ENCODE measurements around the gene RAPGEF3. TPM values are rescaled to one million over a fixed set of nuclear protein-coding genes. Genes with fewer than 3 reads are reported as not detected.

The RAPGEF3 gene
- total and polyA plus RNA-seq, 2 of the 13 experiments (the other 11 are each of a cell fraction or from before 2014, with no cell fraction given), result 0.07 TPM

GRCh38 chr12:47686645-47687240, 71.9 kb downstream of the RAPGEF3 start (continued):
- TF ChIP-seq ATF2 (CRISPR knock-in tag; IDR thresholded peaks at IDR 0.05) (no peak), SMARCC2 (IDR thresholded peaks at IDR 0.05) (no peak), PHF8 (CRISPR knock-in tag; IDR thresholded peaks at IDR 0.05) (no peak), STAG1 (CRISPR knock-in tag; IDR thresholded peaks at IDR 0.05) (peak; percentile 72), ARID3A (IDR thresholded peaks at IDR 0.05; ENCODE audit: low read depth, low read length) (no peak), SMC3 (IDR thresholded peaks at IDR 0.05; ENCODE audit: low read length) (peak; percentile 75; the same call in 1 of the 2 replicates), ZNF101 (CRISPR knock-in tag; IDR thresholded peaks at IDR 0.05; ENCODE audit: borderline replicate concordance, low read depth) (no peak), KAT8 (CRISPR knock-in tag; IDR thresholded peaks at IDR 0.05) (no peak), ZNF572 (CRISPR knock-in tag; IDR thresholded peaks at IDR 0.05) (no peak)

Other genes starting within 250 kb of the RAPGEF3 start
- gene RPAP3, start 52.9 kb downstream of the RAPGEF3 start, total RNA-seq (2016; rRNA removed; fragmentation: Illumina TruSeq; extraction: Trizol), result 32.8 and 54.2 TPM in 2 replicates
- 6.0 and 8.8 TPM in 2 replicates for gene RPAP3, start 52.9 kb downstream of the RAPGEF3 start, polyA plus RNA-seq (2011; rRNA removed)
- gene ENDOU, start 33.4 kb downstream of the RAPGEF3 start, total RNA-seq (2016; rRNA removed; fragmentation: Illumina TruSeq; extraction: Trizol), result not detected in 2 replicates
- gene ENDOU, start 33.4 kb downstream of the RAPGEF3 start, polyA plus RNA-seq (2011; rRNA removed), result not detected in 2 replicates
- gene SLC48A1, start 14.4 kb upstream of the RAPGEF3 start, total RNA-seq (2016; rRNA removed; fragmentation: Illumina TruSeq; extraction: Trizol), result 2.6 and 3.7 TPM in 2 replicates
- 2.2 and 3.1 TPM in 2 replicates for gene SLC48A1, start 14.4 kb upstream of the RAPGEF3 start, polyA plus RNA-seq (2011; rRNA removed)
- 3.7 and 4.6 TPM in 2 replicates for gene HDAC7, start 61.0 kb upstream of the RAPGEF3 start, total RNA-seq (2016; rRNA removed; fragmentation: Illumina TruSeq; extraction: Trizol)
- gene HDAC7, start 61.0 kb upstream of the RAPGEF3 start, polyA plus RNA-seq (2011; rRNA removed), result 8.5 and 10.8 TPM in 2 replicates
- gene VDR, start 146.1 kb upstream of the RAPGEF3 start, total RNA-seq (2016; rRNA removed; fragmentation: Illumina TruSeq; extraction: Trizol), result 0.21 and 0.33 TPM in 2 replicates
- gene VDR, start 146.1 kb upstream of the RAPGEF3 start, polyA plus RNA-seq (2011; rRNA removed), result 0.08 and 0.13 TPM in 2 replicates
- gene TMEM106C, start 204.7 kb upstream of the RAPGEF3 start, total RNA-seq (2016; rRNA removed; fragmentation: Illumina TruSeq; extraction: Trizol), result 132 and 134 TPM in 2 replicates
- 191 and 192 TPM in 2 replicates for gene TMEM106C, start 204.7 kb upstream of the RAPGEF3 start, polyA plus RNA-seq (2011; rRNA removed)
- 9.2 and 38.3 TPM in 2 replicates for gene COL2A1, start 245.6 kb upstream of the RAPGEF3 start, total RNA-seq (2016; rRNA removed; fragmentation: Illumina TruSeq; extraction: Trizol)
- gene COL2A1, start 245.6 kb upstream of the RAPGEF3 start, polyA plus RNA-seq (2011; rRNA removed), result 7.4 and 9.8 TPM in 2 replicates